Erythroblast (primary cell): ENCODE results near the gene CES3.
"Not testable (repeated sequence)": the region's sequence is repeated elsewhere in the genome, so short reads cannot be mapped to it uniquely, and the experiment has no call there.

Experiments
- DNase-seq, 2 experiments: peaks; one replicate each; lab custom pipeline; 2025; lab: John Stamatoyannopoulos, UW
- GATA1 ChIP-seq: IDR thresholded peaks from 2 replicates; pipeline ENCODE4 v1.6.1; 2011; ENCODE audit warnings: low read depth, mild to moderate bottlenecking, control low read depth, low read length, moderate library complexity
- POLR2A ChIP-seq: IDR thresholded peaks from 2 replicates; pipeline ENCODE4 v1.6.1; 2011; ENCODE audit warnings: mild to moderate bottlenecking, low read length

The CES3 gene

GRCh38 chr16:66934138-66934838, 26.8 kb upstream of the CES3 start, which contains the start of gene CIAO2B:
Gene CIAO2B (minus strand): TSS chr16:66934402. CDS start chr16:66934364, 38 bp downstream.
- DNase-seq: peak; percentile 90 to 93

GRCh38 chr16:66934839-66935313, 26.2 kb upstream of the CES3 start:
- peak in 1 of 2 experiments; percentile 48 for DNase-seq

More at GRCh38 chr16:66934138-66934838, 26.8 kb upstream of the CES3 start, which contains the start of gene CIAO2B:
- no peak for TF ChIP-seq GATA1
- peak; percentile 83 for TF ChIP-seq POLR2A

GRCh38 chr16:66935314-66936011, 25.6 kb upstream of the CES3 start, which contains the start of gene CES2:
Gene CES2 (plus strand): TSS chr16:66935516. CDS start chr16:66935636, 120 bp downstream.
- TF ChIP-seq GATA1 (no peak), POLR2A (no peak)
- peak in 1 of 2 experiments; percentile 46 for DNase-seq

GRCh38 chr16:66936462-66936861, 24.6 kb upstream of the CES3 start:
- DNase-seq: no peak
- TF ChIP-seq GATA1 (no peak), POLR2A (no peak)

- DNase-seq: peak; percentile 67 to 81
- TF ChIP-seq GATA1 (no peak), POLR2A (no peak)
These were observed 24.0 kb upstream of the CES3 start for GRCh38 chr16:66936889-66937554.

GRCh38 chr16:66937725-66938337, 23.2 kb upstream of the CES3 start:
- DNase-seq: no peak
- TF ChIP-seq GATA1 (no peak), POLR2A (no peak)

- TF ChIP-seq GATA1 (no peak), POLR2A (no peak)
- no peak for DNase-seq
These were observed 21.7 kb upstream of the CES3 start for GRCh38 chr16:66939366-66939765.

- no peak for DNase-seq
- TF ChIP-seq GATA1: no peak
- TF ChIP-seq POLR2A: no peak
These were observed 20.8 kb upstream of the CES3 start for GRCh38 chr16:66940236-66940635.

- no peak for TF ChIP-seq GATA1
- TF ChIP-seq POLR2A: no peak
- no peak for DNase-seq
These were observed 18.1 kb upstream of the CES3 start for GRCh38 chr16:66942981-66943380.

GRCh38 chr16:66943426-66944053, 17.5 kb upstream of the CES3 start:
- DNase-seq: no peak

GRCh38 chr16:66944054-66944441, 17.0 kb upstream of the CES3 start:
- TF ChIP-seq GATA1 (no peak), POLR2A (no peak)
- DNase-seq: no peak

More at GRCh38 chr16:66943426-66944053, 17.5 kb upstream of the CES3 start:
- TF ChIP-seq GATA1 (no peak), POLR2A (no peak)

- DNase-seq: not testable (repeated sequence)
These were observed 16.1 kb upstream of the CES3 start for GRCh38 chr16:66944971-66945370.

GRCh38 chr16:66945939-66946338, 15.1 kb upstream of the CES3 start:
- no peak for DNase-seq
- TF ChIP-seq POLR2A: no peak
- TF ChIP-seq GATA1: no peak
